Sigmoid colon (tissue), 7 donors: Measurements from ENCODE around the gene GUCY2F. TPM values are rescaled to one million over a fixed set of nuclear protein-coding genes. Genes with fewer than 3 reads are reported as not detected.

Experiments
- DNase-seq: peaks from one replicate; pipeline ENCODE4 v3.0.0-alpha.2; 2019
- H3K27ac ChIP-seq, 4 donors: fragments of 200-600 bp; sonication (generic); one replicate each; pipeline ENCODE4 v1.5.1; 2016 to 2019; ENCODE audit warnings: mild to moderate bottlenecking in 1 of 4
- H3K27me3 ChIP-seq, 3 donors: fragments of 200-600 bp; sonication (generic); one replicate each; pipeline ENCODE4 v1.5.1; 2019; ENCODE audit warnings: mild to moderate bottlenecking in 1 of 3
- H3K36me3 ChIP-seq, 4 donors: fragments of 200-600 bp; sonication (generic); one replicate each; pipeline ENCODE4 v1.5.1; 2016 to 2019
- H3K4me1 ChIP-seq, 4 donors: fragments of 200-600 bp; sonication (generic); one replicate each; pipeline ENCODE4 v1.5.1; 2017 to 2019
- H3K4me3 ChIP-seq, 4 donors: fragments of 200-600 bp; sonication (generic); one replicate each; pipeline ENCODE4 v1.5.1; 2017 to 2019; ENCODE audit warnings: mild to moderate bottlenecking in 2 of 4, moderate library complexity in 1 of 4
- H3K9me3 ChIP-seq, 4 donors: fragments of 200-600 bp in 3 of 4; sonication (generic) in 3 of 4; one replicate each; pipeline versions ENCODE4 v1.5.1 to v1.6.1; 2013 to 2019
- EP300 ChIP-seq, 4 donors: sonication (generic); formaldehyde crosslinking; IDR thresholded peaks; one replicate each; pipeline ENCODE4 v1.6.1; 2017; ENCODE audit warnings: antibody characterized with exemption in 4 of 4
- POLR2A ChIP-seq, 2 donors: fragments of 450-650 bp; IDR thresholded peaks; one replicate each; pipeline ENCODE4 v1.6.1; 2016; ENCODE audit warnings: antibody characterized with exemption in 2 of 2, mild to moderate bottlenecking in 2 of 2, moderate library complexity in 2 of 2
- POLR2AphosphoS5 ChIP-seq, 4 donors: sonication (generic); formaldehyde crosslinking; IDR thresholded peaks; one replicate each; pipeline ENCODE4 v1.6.1; 2017; ENCODE audit warnings: antibody characterized with exemption in 4 of 4
- WGBS, 2 donors: extraction: QIAGEN DNeasy Blood & Tissue Kit; methylation state at CpG; one replicate each; pipeline ENCODE4 v1.1.7; 2013; 5-methylcytosine and 5-hydroxymethylcytosine counted together
- intact Hi-C: fragments of 100-400 bp; cut with DNase I; formaldehyde crosslinking; loops from one replicate; pipeline ENCODE4 v1.15.1; 2023
- polyA plus RNA-seq, 3 donors: library from polyadenylated mRNA; stranded (reverse); fragments of 200-250 nt; gene quantifications; one replicate each; pipeline ENCODE4 v1.2.3, GENCODE V29; 2013
- total RNA-seq, 4 donors: library from RNA; depleted of rRNA; stranded (reverse); fragments of >200 nt; gene quantifications; one replicate each; pipeline ENCODE4 v1.1.0, GENCODE V29; 2016
- TF ChIP-seq, protein P1 (sequence below), 4 experiments: fragments of 450-650 bp in 3 of 4; fragments of 200-600 bp in 1 of 4; IDR thresholded peaks; one replicate each; pipeline ENCODE4 v1.5.1; 2016 to 2019; ENCODE audit warnings: antibody characterized with exemption in 4 of 4, mild to moderate bottlenecking in 3 of 4, moderate library complexity in 2 of 4
- donor health status: healthy with polysubstance abuse.
- donor health status: Bipolar disorder and iron deficiency.
- donor health status: healthy.

The GUCY2F gene
- total and polyA plus RNA-seq, 7 donors, result 0.28 TPM; not detected in 6

DNA sequence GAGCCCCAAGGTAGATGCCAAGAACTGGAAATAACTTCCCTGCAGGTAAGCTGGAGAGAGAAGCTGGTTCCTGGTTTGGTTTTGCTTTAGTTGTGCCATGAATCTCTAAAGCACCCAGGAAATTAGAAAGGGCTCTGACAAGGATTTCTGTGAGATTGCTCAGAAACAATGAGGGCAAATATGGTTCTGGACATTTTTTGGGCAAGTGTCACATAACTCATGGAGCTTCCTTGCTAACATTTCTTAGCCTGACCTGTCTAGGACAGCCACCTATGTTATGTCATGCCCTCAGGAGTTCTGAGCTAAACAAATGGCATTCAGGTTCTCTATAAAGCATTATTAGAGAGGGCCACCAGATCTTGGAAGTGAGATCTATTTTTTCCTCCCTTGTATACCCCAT, 131.8 kb downstream of the GUCY2F start:
- Histone ChIP-seq H3K27ac (no peak overlapping the region), H3K4me3 (no peak overlapping the region), H3K9me3 (no peaks in the 10 kb centered on the region), H3K27me3 (no peaks in the 10 kb centered on the region), H3K4me1 (no peaks in the 10 kb centered on the region), H3K36me3 (no peaks in the 10 kb centered on the region)
- TF ChIP-seq EP300 (IDR thresholded peaks at IDR 0.05), result no peak
- TF ChIP-seq POLR2A (IDR thresholded peaks at IDR 0.05), result no peak
- TF ChIP-seq POLR2AphosphoS5 (IDR thresholded peaks at IDR 0.05), result no peak
- TF ChIP-seq, protein P1, sequence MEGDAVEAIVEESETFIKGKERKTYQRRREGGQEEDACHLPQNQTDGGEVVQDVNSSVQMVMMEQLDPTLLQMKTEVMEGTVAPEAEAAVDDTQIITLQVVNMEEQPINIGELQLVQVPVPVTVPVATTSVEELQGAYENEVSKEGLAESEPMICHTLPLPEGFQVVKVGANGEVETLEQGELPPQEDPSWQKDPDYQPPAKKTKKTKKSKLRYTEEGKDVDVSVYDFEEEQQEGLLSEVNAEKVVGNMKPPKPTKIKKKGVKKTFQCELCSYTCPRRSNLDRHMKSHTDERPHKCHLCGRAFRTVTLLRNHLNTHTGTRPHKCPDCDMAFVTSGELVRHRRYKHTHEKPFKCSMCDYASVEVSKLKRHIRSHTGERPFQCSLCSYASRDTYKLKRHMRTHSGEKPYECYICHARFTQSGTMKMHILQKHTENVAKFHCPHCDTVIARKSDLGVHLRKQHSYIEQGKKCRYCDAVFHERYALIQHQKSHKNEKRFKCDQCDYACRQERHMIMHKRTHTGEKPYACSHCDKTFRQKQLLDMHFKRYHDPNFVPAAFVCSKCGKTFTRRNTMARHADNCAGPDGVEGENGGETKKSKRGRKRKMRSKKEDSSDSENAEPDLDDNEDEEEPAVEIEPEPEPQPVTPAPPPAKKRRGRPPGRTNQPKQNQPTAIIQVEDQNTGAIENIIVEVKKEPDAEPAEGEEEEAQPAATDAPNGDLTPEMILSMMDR (IDR thresholded peaks at IDR 0.05), result no peak
- intact Hi-C loops, result no loop called here
- no peak for DNase-seq

DNA sequence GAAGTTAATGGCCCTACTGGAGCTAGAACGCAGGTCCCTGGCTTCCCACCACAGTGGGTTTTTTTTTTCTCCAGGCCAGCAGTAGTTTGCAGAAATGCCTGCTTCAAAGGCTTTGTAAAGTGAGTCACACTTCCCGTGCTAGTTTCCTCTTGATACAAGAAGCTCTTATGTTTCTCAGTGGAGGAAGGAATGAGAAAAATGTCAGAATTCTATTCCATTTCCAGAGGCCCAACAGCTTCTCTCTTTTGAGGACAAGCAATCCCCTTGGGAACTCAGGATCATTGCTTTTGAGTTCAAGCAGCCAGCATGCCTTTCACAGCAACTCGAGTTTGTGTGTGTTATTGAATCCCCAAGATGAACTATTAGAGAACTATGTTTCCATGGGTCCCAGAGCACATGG, 134.3 kb downstream of the GUCY2F start:
- WGBS, 2 donors, result 18 to 37% methylated on average over 3 of the region's 3 CpGs
- no peak for TF ChIP-seq POLR2A (IDR thresholded peaks at IDR 0.05)
- no peak for TF ChIP-seq POLR2AphosphoS5 (IDR thresholded peaks at IDR 0.05)
- TF ChIP-seq, protein P1 (IDR thresholded peaks at IDR 0.05), result no peak
- TF ChIP-seq EP300 (IDR thresholded peaks at IDR 0.05), result no peak
- DNase-seq, result no peak
- no peaks in the 10 kb centered on the region for H3K36me3 ChIP-seq
- no peaks in the 10 kb centered on the region for H3K27me3 ChIP-seq
- intact Hi-C loops, result no loop called here
- no peaks in the 10 kb centered on the region for H3K4me1 ChIP-seq
- no peak overlapping the region for H3K4me3 ChIP-seq
- no peaks in the 10 kb centered on the region for H3K9me3 ChIP-seq
- H3K27ac ChIP-seq, result no peak overlapping the region

GRCh38 chrX:109346491-109346890, 135.4 kb downstream of the GUCY2F start:
- no peak overlapping the region for H3K27ac ChIP-seq
- no peaks in the 10 kb centered on the region for H3K9me3 ChIP-seq
- no peak overlapping the region for H3K4me3 ChIP-seq
- intact Hi-C loops, result no loop called here
- TF ChIP-seq EP300 (IDR thresholded peaks at IDR 0.05) (no peak), POLR2AphosphoS5 (IDR thresholded peaks at IDR 0.05) (no peak), POLR2A (IDR thresholded peaks at IDR 0.05) (no peak)
- TF ChIP-seq, protein P1 (IDR thresholded peaks at IDR 0.05), result no peak
- no peak for DNase-seq
- H3K4me1 ChIP-seq, result no peaks in the 10 kb centered on the region
- H3K36me3 ChIP-seq, result no peaks in the 10 kb centered on the region
- H3K27me3 ChIP-seq, result no peaks in the 10 kb centered on the region
- 81 to 87% methylated on average over 1 of the region's 1 CpG for WGBS, 2 donors

DNA sequence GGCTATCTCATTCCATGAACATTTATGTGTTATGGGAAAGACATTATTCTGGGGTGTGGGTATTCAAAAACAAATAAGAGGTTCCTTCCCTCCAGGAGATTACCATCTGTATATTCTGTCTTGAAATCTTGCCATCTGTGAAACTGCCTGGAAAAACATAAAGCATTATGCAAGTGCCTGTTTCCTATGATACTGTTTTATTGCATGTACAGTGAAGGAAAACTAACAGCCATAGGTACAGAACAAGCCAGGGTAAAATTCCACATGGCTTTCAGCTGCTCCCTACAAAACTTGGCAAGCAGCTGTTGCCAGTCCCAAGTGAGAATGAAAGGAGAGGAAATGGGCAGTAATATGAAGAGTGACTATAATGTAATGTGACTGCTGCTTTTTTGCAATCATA, 136.0 kb downstream of the GUCY2F start:
- no peak for TF ChIP-seq POLR2AphosphoS5 (IDR thresholded peaks at IDR 0.05)
- Histone ChIP-seq H3K36me3 (no peaks in the 10 kb centered on the region), H3K27me3 (no peaks in the 10 kb centered on the region), H3K27ac (no peak overlapping the region), H3K4me1 (no peaks in the 10 kb centered on the region), H3K4me3 (no peak overlapping the region), H3K9me3 (no peaks in the 10 kb centered on the region)
- DNase-seq, result no peak
- intact Hi-C loops, result no loop called here

DNA sequence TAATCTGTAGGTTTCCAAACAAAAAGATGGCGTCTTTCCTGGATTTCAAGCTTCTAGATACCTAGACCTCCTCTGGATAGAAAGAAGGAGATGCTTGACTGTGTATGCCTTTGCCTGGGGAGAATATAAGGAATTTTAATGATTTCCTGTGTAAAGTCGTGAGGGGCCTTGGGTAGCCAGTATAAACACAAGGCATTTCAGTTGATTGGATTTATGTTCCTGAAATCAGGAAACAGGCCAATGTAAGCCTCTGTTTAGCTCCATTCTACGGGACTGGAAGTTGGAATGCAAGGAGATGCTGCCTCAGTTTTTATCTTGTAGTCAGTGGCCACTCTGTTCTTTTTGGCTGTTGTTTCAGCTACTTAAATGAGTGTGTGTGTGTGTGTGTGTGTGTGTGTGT, 137.2 kb downstream of the GUCY2F start:
- Histone ChIP-seq H3K27me3 (no peaks in the 10 kb centered on the region), H3K27ac (no peak overlapping the region), H3K4me1 (no peaks in the 10 kb centered on the region), H3K4me3 (no peak overlapping the region), H3K36me3 (no peaks in the 10 kb centered on the region), H3K9me3 (no peaks in the 10 kb centered on the region)
- intact Hi-C loops, result no loop called here
- DNase-seq, result no peak
- TF ChIP-seq EP300 (IDR thresholded peaks at IDR 0.05) (no peak), POLR2A (IDR thresholded peaks at IDR 0.05) (no peak)
- TF ChIP-seq, protein P1 (IDR thresholded peaks at IDR 0.05), result no peak
- 31 to 50% methylated on average over 3 of the region's 3 CpGs for WGBS, 2 donors
